Liver (tissue), 3 donors: Measurements from ENCODE around the gene NGFR.

Experiments
- CTCF ChIP-seq: fragments of 150-350 bp; IDR thresholded peaks from 2 replicates; pipeline ENCODE4 v1.5.1; 2017; ENCODE audit warnings: improper control_type of control experiment, low read depth, low read length; ENCODE audit not compliant: missing input control
- JUND ChIP-seq, 2 donors: IDR thresholded peaks; 2 replicates each; pipeline ENCODE4 v1.6.1; 2016; ENCODE audit warnings: antibody characterized with exemption in 2 of 2
- donor health status: healthy.
- donor health status: healthy.

GRCh38 chr17:49527927-49528651 lies 33.0 kb downstream of the NGFR start:
- no peak for TF ChIP-seq CTCF
- TF ChIP-seq JUND (IDR thresholded peaks at IDR 0.05): no peak
